HepG2 (cell line): ENCODE data around the gene SOX9. TPM values are rescaled to one million over a fixed set of nuclear protein-coding genes. Genes with fewer than 3 reads are reported as not detected.

Source experiments
- ETV5 ChIP-seq: IDR thresholded peaks from 2 replicates; pipeline ENCODE4 v1.6.1; 2018; ENCODE audit warnings: missing biosample characterization, missing genetic modification reagents, inconsistent platforms, borderline replicate concordance
- FOXO1 ChIP-seq: sonication (generic); formaldehyde crosslinking; IDR thresholded peaks from 2 replicates; pipeline ENCODE4 v1.4.0; 2020; ENCODE audit warnings: missing genetic modification reagents
- GATA4 ChIP-seq: sonication (generic); IDR thresholded peaks from 2 replicates; pipeline ENCODE4 v1.6.1; 2016; ENCODE audit warnings: antibody characterized with exemption, low read depth, borderline replicate concordance
- GFI1 ChIP-seq: sonication (generic); formaldehyde crosslinking; IDR thresholded peaks from 2 replicates; pipeline ENCODE4 v1.5.0; 2020; ENCODE audit warnings: missing genetic modification reagents, mild to moderate bottlenecking, borderline replicate concordance
- GTF2F1 ChIP-seq: fragments of 150-350 bp; IDR thresholded peaks from 2 replicates; pipeline ENCODE4 v1.6.1; 2014; ENCODE audit warnings: low read length
- HOXA5 ChIP-seq: sonication (generic); formaldehyde crosslinking; IDR thresholded peaks from 2 replicates; pipeline ENCODE4 v1.4.0; 2020; ENCODE audit warnings: missing genetic modification reagents
- HOXA9 ChIP-seq: sonication (generic); formaldehyde crosslinking; IDR thresholded peaks from 2 replicates; pipeline ENCODE4 v1.8.1; 2022; ENCODE audit warnings: missing genetic modification reagents, mild to moderate bottlenecking, moderate library complexity, borderline replicate concordance
- KAT7 ChIP-seq: IDR thresholded peaks from 2 replicates; pipeline ENCODE4 v1.6.1; 2018; ENCODE audit warnings: borderline replicate concordance, missing compliant biosample characterization
- KAT8 ChIP-seq: IDR thresholded peaks from 2 replicates; pipeline ENCODE4 v1.6.1; 2016; ENCODE audit warnings: missing genetic modification reagents, missing compliant biosample characterization
- MIER3 ChIP-seq: IDR thresholded peaks from 2 replicates; pipeline ENCODE4 v1.6.1; 2016; ENCODE audit warnings: missing compliant biosample characterization, borderline replicate concordance
- NCOA5 ChIP-seq: sonication (generic); formaldehyde crosslinking; IDR thresholded peaks from 2 replicates; pipeline ENCODE4 v1.4.0; 2020; ENCODE audit warnings: missing genetic modification reagents
- SP4 ChIP-seq: sonication (generic); formaldehyde crosslinking; IDR thresholded peaks from 2 replicates; pipeline ENCODE4 v1.8.1; 2023; ENCODE audit warnings: mild to moderate bottlenecking, missing genetic modification reagents
- SRSF1 ChIP-seq: fragments of 200-400 bp; formaldehyde crosslinking; optimal IDR thresholded peaks from 2 replicates; pipeline ENCODE3; 2017; ENCODE audit warnings: mild to moderate bottlenecking, low read depth, low read length, moderate library complexity
- TOPORS ChIP-seq: sonication (generic); formaldehyde crosslinking; IDR thresholded peaks from 2 replicates; pipeline ENCODE4 v1.8.0; 2023; ENCODE audit warnings: mild to moderate bottlenecking, missing genetic modification reagents
- TRAFD1 ChIP-seq: sonication (generic); formaldehyde crosslinking; IDR thresholded peaks from 2 replicates; pipeline ENCODE4 v1.5.1; 2020; ENCODE audit warnings: missing genetic modification reagents, mild to moderate bottlenecking, borderline replicate concordance
- UBTF ChIP-seq: sonication (generic); formaldehyde crosslinking; IDR thresholded peaks from 2 replicates; pipeline ENCODE4 v1.4.0; 2020; ENCODE audit warnings: mild to moderate bottlenecking, missing genetic modification reagents
- ZBTB14 ChIP-seq: sonication (generic); formaldehyde crosslinking; IDR thresholded peaks from 2 replicates; pipeline ENCODE4 v1.4.0; 2020; ENCODE audit warnings: missing genetic modification reagents
- ZBTB21 ChIP-seq: sonication (generic); formaldehyde crosslinking; IDR thresholded peaks from 2 replicates; pipeline ENCODE4 v1.4.0; 2020; ENCODE audit warnings: missing genetic modification reagents
- ZNF710 ChIP-seq: sonication (generic); formaldehyde crosslinking; IDR thresholded peaks from 2 replicates; pipeline ENCODE4 v1.5.0; 2020; ENCODE audit warnings: mild to moderate bottlenecking, missing genetic modification reagents, borderline replicate concordance
- ZNF75D ChIP-seq: sonication (generic); formaldehyde crosslinking; IDR thresholded peaks from 2 replicates; pipeline ENCODE4 v1.8.1; 2023; ENCODE audit warnings: missing genetic modification reagents, mild to moderate bottlenecking, borderline replicate concordance
- ZNF768 ChIP-seq: sonication (generic); formaldehyde crosslinking; IDR thresholded peaks from 2 replicates; pipeline ENCODE4 v1.4.0; 2020; ENCODE audit warnings: missing genetic modification reagents
- ZNF782 ChIP-seq: sonication (generic); formaldehyde crosslinking; IDR thresholded peaks from 2 replicates; pipeline ENCODE4 v1.4.0; 2020; ENCODE audit warnings: missing genetic modification reagents, mild to moderate bottlenecking, borderline replicate concordance
- ZSCAN30 ChIP-seq: sonication (generic); formaldehyde crosslinking; IDR thresholded peaks from 2 replicates; pipeline ENCODE4 v1.5.0; 2020; ENCODE audit warnings: mild to moderate bottlenecking, missing genetic modification reagents
- polyA plus RNA-seq, 8 experiments: library from polyadenylated mRNA; depleted of rRNA in 3 of 8; stranded (reverse) in 7 of 8; unstranded in 1 of 8; fragments of >200 nt; fragmentation: Illumina TruSeq in 4 of 8; extraction: Trizol in 4 of 8; gene quantifications; 2 replicates each; pipeline versions ENCODE4 v1.2.1 to v1.2.3, GENCODE V29; 2011 to 2016; ENCODE audit warnings: low read depth in 4 of 8, missing spikeins in 1 of 8, mixed read lengths in 1 of 8; ENCODE audit not compliant: insufficient read depth in 1 of 8
- total RNA-seq, 5 experiments: library from RNA; depleted of rRNA; stranded (reverse); fragments of >200 nt; fragmentation: Illumina TruSeq; extraction: Trizol; gene quantifications; 2 replicates each; pipeline ENCODE4 v1.2.3, GENCODE V29; 2016; ENCODE audit warnings: low read depth in 1 of 5
- TF ChIP-seq, protein P1 (sequence below): sonication (generic); formaldehyde crosslinking; IDR thresholded peaks from 2 replicates; pipeline ENCODE4 v1.4.0; 2020; ENCODE audit warnings: missing genetic modification reagents

SOX9 gene
- total and polyA plus RNA-seq, 2 of the 13 experiments (the other 11 are each of a cell fraction or from before 2014, with no cell fraction given) = 16.1 to 27.6 TPM

DNA sequence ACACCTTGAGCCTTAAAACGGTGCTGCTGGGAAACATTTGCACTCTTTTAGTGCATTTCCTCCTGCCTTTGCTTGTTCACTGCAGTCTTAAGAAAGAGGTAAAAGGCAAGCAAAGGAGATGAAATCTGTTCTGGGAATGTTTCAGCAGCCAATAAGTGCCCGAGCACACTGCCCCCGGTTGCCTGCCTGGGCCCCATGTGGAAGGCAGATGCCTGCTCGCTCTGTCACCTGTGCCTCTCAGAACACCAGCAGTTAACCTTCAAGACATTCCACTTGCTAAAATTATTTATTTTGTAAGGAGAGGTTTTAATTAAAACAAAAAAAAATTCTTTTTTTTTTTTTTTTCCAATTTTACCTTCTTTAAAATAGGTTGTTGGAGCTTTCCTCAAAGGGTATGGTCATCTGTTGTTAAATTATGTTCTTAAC, 4.4 kb downstream of the SOX9 start (continued):
- no peak for TF ChIP-seq UBTF (CRISPR knock-in tag)
- TF ChIP-seq TOPORS (CRISPR knock-in tag) = no peak
- no peak for TF ChIP-seq ZBTB21 (CRISPR knock-in tag)
- no peak for TF ChIP-seq ETV5 (CRISPR knock-in tag)
- TF ChIP-seq ZNF782 (CRISPR knock-in tag) = no peak
- no peak for TF ChIP-seq SP4 (CRISPR knock-in tag)
- TF ChIP-seq TRAFD1 (CRISPR knock-in tag) = no peak
- TF ChIP-seq KAT7 (CRISPR knock-in tag) = no peak; the same call in 1 of the 2 replicates
- no peak for TF ChIP-seq ZBTB14 (CRISPR knock-in tag)
- TF ChIP-seq GTF2F1 = no peak
- TF ChIP-seq, protein P1, sequence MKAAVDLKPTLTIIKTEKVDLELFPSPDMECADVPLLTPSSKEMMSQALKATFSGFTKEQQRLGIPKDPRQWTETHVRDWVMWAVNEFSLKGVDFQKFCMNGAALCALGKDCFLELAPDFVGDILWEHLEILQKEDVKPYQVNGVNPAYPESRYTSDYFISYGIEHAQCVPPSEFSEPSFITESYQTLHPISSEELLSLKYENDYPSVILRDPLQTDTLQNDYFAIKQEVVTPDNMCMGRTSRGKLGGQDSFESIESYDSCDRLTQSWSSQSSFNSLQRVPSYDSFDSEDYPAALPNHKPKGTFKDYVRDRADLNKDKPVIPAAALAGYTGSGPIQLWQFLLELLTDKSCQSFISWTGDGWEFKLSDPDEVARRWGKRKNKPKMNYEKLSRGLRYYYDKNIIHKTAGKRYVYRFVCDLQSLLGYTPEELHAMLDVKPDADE (CRISPR knock-in tag) = no peak
- no peak for TF ChIP-seq GATA4
- TF ChIP-seq HOXA9 (CRISPR knock-in tag) = no peak
- TF ChIP-seq ZSCAN30 = no peak
- 0 out of 2 replicates have a peak, but pooled peaks have one; percentile 16 for TF ChIP-seq ZNF710
- no peak for TF ChIP-seq ZNF75D (CRISPR knock-in tag)
- TF ChIP-seq SRSF1 = no peak
- 0 out of 2 replicates have a peak, but pooled peaks have one; percentile 32 for TF ChIP-seq FOXO1 (CRISPR knock-in tag)
- no peak for TF ChIP-seq MIER3 (CRISPR knock-in tag)
- TF ChIP-seq GFI1 (CRISPR knock-in tag) = no peak
- TF ChIP-seq ZNF768 (CRISPR knock-in tag) = no peak
- no peak for TF ChIP-seq HOXA5 (CRISPR knock-in tag)
- 0 out of 2 replicates have a peak, but pooled peaks have one; percentile 23 for TF ChIP-seq KAT8 (CRISPR knock-in tag)
- TF ChIP-seq NCOA5 (CRISPR knock-in tag) = no peak
